Measurements from ENCODE around the gene CD19.

- no peak for TF ChIP-seq CTCF (IDR thresholded peaks at IDR 0.05)
- TF ChIP-seq POLR2A (IDR thresholded peaks at IDR 0.05) = no peak
- TF ChIP-seq EP300 (IDR thresholded peaks at IDR 0.05) = no peak
Observed at GRCh38 chr16:28899882-28900590, 31.7 kb upstream of the CD19 start.
